Naive thymus-derived CD4-positive, alpha-beta T cell (primary cell): Measurements from ENCODE around the gene DTWD1. TPM values are rescaled to one million over a fixed set of nuclear protein-coding genes. Genes with fewer than 3 reads are reported as not detected.
"Not testable (repeated sequence)": the region's sequence is repeated elsewhere in the genome, so short reads cannot be mapped to it uniquely, and the experiment has no call there.

Experiments
- ATAC-seq: fragments of 150-1000 bp; cut with Tn5 transposase; 2 replicates; pipeline ENCODE4 v1.10.0; 2021; ENCODE audit warnings: mild to moderate bottlenecking, moderate library complexity
- CTCF ChIA-PET: fragments of 350-600 bp; sonication (Branson Sonifier 250); formaldehyde crosslinking; loops from one replicate; lab custom pipeline; 2021; ENCODE audit warnings: antibody characterized with exemption; lab: Charles Lee
- POLR2A ChIA-PET: fragments of 350-600 bp; sonication (Branson Sonifier 250); formaldehyde crosslinking; loops from one replicate; lab custom pipeline; 2021; ENCODE audit warnings: antibody characterized with exemption, inconsistent platforms; lab: Charles Lee
- DNase-seq, 9 donors: peaks; one replicate each; pipeline versions ENCODE4 v3.0.0 to v3.0.0-alpha.2; 2020 to 2022; ENCODE audit warnings: mixed read lengths in 1 of 9
- H3K27ac ChIP-seq: one replicate; pipeline ENCODE4 v1.7.0; 2013; ENCODE audit warnings: mild to moderate bottlenecking, low read depth, low read length, moderate library complexity
- H3K27me3 ChIP-seq, 2 donors: one replicate each; pipeline ENCODE4 v1.7.0; 2013; ENCODE audit warnings: low read length in 2 of 2, mild to moderate bottlenecking in 2 of 2, moderate library complexity in 2 of 2; ENCODE audit not compliant: control insufficient read depth in 2 of 2, insufficient read depth in 2 of 2
- H3K36me3 ChIP-seq, 3 experiments: 1 replicate in 2 of 3; 2 replicates in 1 of 3; pipeline ENCODE4 v1.7.0; 2013; ENCODE audit warnings: low read length in 3 of 3, mild to moderate bottlenecking in 3 of 3, moderate library complexity in 1 of 3; ENCODE audit not compliant: insufficient read depth in 3 of 3, control insufficient read depth in 2 of 3
- H3K4me1 ChIP-seq, 2 donors: one replicate each; pipeline ENCODE4 v1.7.0; 2013; ENCODE audit warnings: low read length in 2 of 2, mild to moderate bottlenecking in 2 of 2, moderate library complexity in 1 of 2; ENCODE audit not compliant: control insufficient read depth in 2 of 2, insufficient read depth in 2 of 2
- H3K4me3 ChIP-seq: 2 replicates; pipeline ENCODE4 v1.7.0; 2013; ENCODE audit warnings: mild to moderate bottlenecking, low read length
- H3K9me3 ChIP-seq, 3 experiments: 1 replicate in 2 of 3; 2 replicates in 1 of 3; pipeline ENCODE4 v1.7.0; 2013; ENCODE audit warnings: low read length in 3 of 3; ENCODE audit not compliant: control insufficient read depth in 2 of 3
- H3K27ac Mint-ChIP-seq, 9 donors: one replicate each; pipeline ENCODE4 v1.8.0; 2020 to 2022; ENCODE audit warnings: mixed read lengths in 9 of 9, mild to moderate bottlenecking in 8 of 9, moderate library complexity in 5 of 9, inconsistent platforms in 2 of 9
- H3K27me3 Mint-ChIP-seq, 5 donors: one replicate each; pipeline ENCODE4 v1.8.0; 2021 to 2022; ENCODE audit warnings: mixed read lengths in 5 of 5, mild to moderate bottlenecking in 1 of 5
- H3K36me3 Mint-ChIP-seq, 5 donors: one replicate each; pipeline ENCODE4 v1.8.0; 2020 to 2022; ENCODE audit warnings: mixed read lengths in 5 of 5, mild to moderate bottlenecking in 3 of 5, inconsistent platforms in 1 of 5
- H3K4me1 Mint-ChIP-seq, 7 donors: one replicate each; pipeline ENCODE4 v1.8.0; 2020 to 2022; ENCODE audit warnings: mixed read lengths in 7 of 7, mild to moderate bottlenecking in 3 of 7, inconsistent platforms in 1 of 7
- H3K4me3 Mint-ChIP-seq, 10 donors: one replicate each; pipeline ENCODE4 v1.8.0; 2020 to 2022; ENCODE audit warnings: mild to moderate bottlenecking in 10 of 10, mixed read lengths in 10 of 10, moderate library complexity in 6 of 10, inconsistent platforms in 2 of 10
- H3K9me3 Mint-ChIP-seq, 11 donors: one replicate each; pipeline ENCODE4 v1.8.0; 2020 to 2022; ENCODE audit warnings: mixed read lengths in 11 of 11, mild to moderate bottlenecking in 4 of 11, inconsistent platforms in 1 of 11, moderate library complexity in 1 of 11
- intact Hi-C, 2 donors: fragments of 100-400 bp; cut with micrococcal nuclease; formaldehyde crosslinking; loops; one replicate each; pipeline ENCODE4 v1.15.1; 2023
- polyA plus RNA-seq, 2 donors: library from polyadenylated mRNA; unstranded; fragments of 300-500 nt; fragmentation: Illumina TruSeq; gene quantifications; one replicate each; pipeline ENCODE4 v1.2.3, GENCODE V29; 2021
- total RNA-seq, 6 experiments: library from RNA in 5 of 6; stranded (reverse) in 5 of 6; gene quantifications; 1 replicate in 5 of 6; 2 replicates in 1 of 6; pipeline ENCODE4 v1.2.3 and lab custom pipeline; 2021 to 2026

The DTWD1 gene
- total RNA-seq = 10 to 100 TPM; 14.3 to 31.0 (median 20.1) TPM
- polyA plus RNA-seq = 10 to 100 TPM; 21.6 to 25.0 TPM
- total RNA-seq (lab: John Stamatoyannopoulos, UW) = 10.2 reads per million, percentile 36 among the genes with 10 or more reads in this experiment

GRCh38 chr15:49620658-49621368 lies at the start of gene DTWD1, which contains the start of gene FAM227B:
TSS of gene DTWD1 (plus strand) at chr15:49621048. CDS start at chr15:49625168, 4,120 bp downstream.
TSS of gene FAM227B (minus strand) at chr15:49620818. CDS start at chr15:49615171, 5,647 bp downstream.
- CTCF ChIA-PET = no interaction called here
- H3K36me3 ChIP-seq = peaks cover 0 to 5% (median 4%) of the 10 kb centered on the region in 3 experiments
- H3K27ac ChIP-seq = peak within 1 kb of the TSS; percentile 88
- no peaks in the 10 kb centered on the region for H3K27me3 ChIP-seq
- H3K4me3 ChIP-seq = peak within 1 kb of the TSS; percentile 78
- DNase-seq = peak; percentile 85 to 94 (median 93)
- peak; percentile 99 for ATAC-seq
- peak within 1 kb of the TSS; percentile 93 to 99 (median 98) for H3K27ac Mint-ChIP-seq
- peak within 1 kb of the TSS; percentile 85 to 99 (median 96) for H3K4me3 Mint-ChIP-seq
- POLR2A ChIA-PET = interaction anchor here (0.8 to 2.6 kb wide), 5 partner anchors 465 to 810 kb away, joined by 3 to 15 read pairs (median 4); partner anchors contain the start of genes CEP152, COPS2, EID1 and GABPB1
- peaks cover 0 to 4% (median 3%) of the 10 kb centered on the region in 3 experiments for H3K9me3 ChIP-seq
- H3K36me3 Mint-ChIP-seq = peaks cover 0 to 25% (median 24%) of the 10 kb centered on the region in 5 donors
- peaks cover 17% of the 10 kb centered on the region in 2 donors for H3K4me1 ChIP-seq
- H3K4me1 Mint-ChIP-seq = peaks cover 19 to 63% (median 48%) of the 10 kb centered on the region in 7 donors
- no peaks in the 10 kb centered on the region for H3K27me3 Mint-ChIP-seq
- peaks cover 0 to 19% (median 7%) of the 10 kb centered on the region in 11 donors for H3K9me3 Mint-ChIP-seq
- intact Hi-C loops = loop anchor here (1.0 to 10.0 kb wide), 27 partner anchors 386 to 1444 kb away; partner anchors contain the start of genes AP4E1 (in 2 of the 2), CEP152 (in 2 of the 2), COPS2 (in 2 of the 2) and EID1 (in 2 of the 2)

GRCh38 chr15:49573421-49573820 lies 47.4 kb upstream of the DTWD1 start:
- Histone ChIP-seq H3K9me3 (peaks cover 0 to 5% (median 0%) of the 10 kb centered on the region in 3 experiments), H3K27ac (no peak overlapping the region), H3K36me3 (peaks cover 0 to 7% (median 0%) of the 10 kb centered on the region in 3 experiments), H3K4me1 (no peaks in the 10 kb centered on the region), H3K4me3 (no peak overlapping the region), H3K27me3 (no peaks in the 10 kb centered on the region)
- ATAC-seq (no peak), DNase-seq (no peak)
- intact Hi-C loops = no loop called here
- Mint-ChIP-seq H3K36me3 (peaks cover 1 to 56% (median 47%) of the 10 kb centered on the region in 5 donors), H3K4me1 (peaks cover 0 to 13% (median 3%) of the 10 kb centered on the region in 7 donors), H3K27ac (no peak overlapping the region), H3K27me3 (no peaks in the 10 kb centered on the region), H3K4me3 (peak overlapping the region in 1 of 10 donors; percentile 36), H3K9me3 (peaks cover 6 to 64% (median 40%) of the 10 kb centered on the region in 11 donors)
- CTCF ChIA-PET = no interaction called here
- POLR2A ChIA-PET = no interaction called here

GRCh38 chr15:49589030-49589429 lies 31.8 kb upstream of the DTWD1 start:
- H3K27ac ChIP-seq = no peak overlapping the region
- H3K9me3 ChIP-seq = no peaks in the 10 kb centered on the region
- POLR2A ChIA-PET = no interaction called here
- Mint-ChIP-seq H3K27me3 (no peaks in the 10 kb centered on the region), H3K4me1 (peaks cover 0 to 17% (median 5%) of the 10 kb centered on the region in 7 donors), H3K36me3 (peaks cover 0 to 36% (median 25%) of the 10 kb centered on the region in 5 donors), H3K9me3 (peaks cover 1 to 25% (median 14%) of the 10 kb centered on the region in 11 donors), H3K4me3 (peak overlapping the region in 1 of 10 donors; percentile 33), H3K27ac (peak overlapping the region in 3 of 9 donors; percentile 33 to 81 (median 54))
- no peaks in the 10 kb centered on the region for H3K27me3 ChIP-seq
- H3K4me3 ChIP-seq = no peak overlapping the region
- intact Hi-C loops = no loop called here
- no peak for ATAC-seq
- CTCF ChIA-PET = no interaction called here
- no peaks in the 10 kb centered on the region for H3K36me3 ChIP-seq
- DNase-seq = no peak
- no peaks in the 10 kb centered on the region for H3K4me1 ChIP-seq

- CTCF ChIA-PET, H3K27me3 Mint-ChIP-seq, H3K4me3 ChIP-seq, H3K27me3 ChIP-seq, H3K27ac ChIP-seq, H3K4me3 Mint-ChIP-seq, POLR2A ChIA-PET, H3K9me3 ChIP-seq, H3K4me1 ChIP-seq, H3K27ac Mint-ChIP-seq, DNase-seq, ATAC-seq, intact Hi-C loops, H3K36me3 ChIP-seq: not testable (repeated sequence)
- Mint-ChIP-seq H3K36me3 (peaks cover 0 to 47% (median 30%) of the 10 kb centered on the region in 5 donors), H3K9me3 (peaks cover 10 to 43% (median 22%) of the 10 kb centered on the region in 11 donors), H3K4me1 (peaks cover 0 to 17% (median 5%) of the 10 kb centered on the region in 7 donors)
Measured at GRCh38 chr15:49592829-49593316, 28.0 kb upstream of the DTWD1 start.

GRCh38 chr15:49604625-49605409 lies 16.0 kb upstream of the DTWD1 start:
- DNase-seq = no peak
- no peaks in the 10 kb centered on the region for H3K27me3 Mint-ChIP-seq
- H3K36me3 Mint-ChIP-seq = peaks cover 9 to 70% (median 64%) of the 10 kb centered on the region in 5 donors
- Histone ChIP-seq H3K4me1 (no peaks in the 10 kb centered on the region), H3K4me3 (no peak overlapping the region), H3K9me3 (peaks cover 0 to 23% (median 0%) of the 10 kb centered on the region in 3 experiments), H3K36me3 (peaks cover 0 to 5% (median 0%) of the 10 kb centered on the region in 3 experiments), H3K27ac (no peak overlapping the region), H3K27me3 (no peaks in the 10 kb centered on the region)
- POLR2A ChIA-PET = no interaction called here
- no peak for ATAC-seq
- H3K4me1 Mint-ChIP-seq = no peaks in the 10 kb centered on the region
- no peak overlapping the region for H3K4me3 Mint-ChIP-seq
- no peak overlapping the region for H3K27ac Mint-ChIP-seq
- H3K9me3 Mint-ChIP-seq = peaks cover 12 to 61% (median 33%) of the 10 kb centered on the region in 11 donors
- intact Hi-C loops = no loop called here
- CTCF ChIA-PET = no interaction called here

GRCh38 chr15:49605588-49605987 lies 15.3 kb upstream of the DTWD1 start:
- H3K36me3 ChIP-seq = peaks cover 0 to 5% (median 0%) of the 10 kb centered on the region in 3 experiments
- ATAC-seq (no peak), DNase-seq (no peak)
- H3K4me1 ChIP-seq = no peaks in the 10 kb centered on the region
- no peak overlapping the region for H3K27ac ChIP-seq
- Mint-ChIP-seq H3K4me1 (no peaks in the 10 kb centered on the region), H3K4me3 (no peak overlapping the region), H3K36me3 (peaks cover 9 to 68% (median 62%) of the 10 kb centered on the region in 5 donors), H3K9me3 (peaks cover 12 to 53% (median 31%) of the 10 kb centered on the region in 11 donors), H3K27ac (no peak overlapping the region), H3K27me3 (no peaks in the 10 kb centered on the region)
- intact Hi-C loops = no loop called here
- CTCF ChIA-PET = no interaction called here
- POLR2A ChIA-PET = no interaction called here
- H3K27me3 ChIP-seq = no peaks in the 10 kb centered on the region
- H3K9me3 ChIP-seq = peaks cover 0 to 17% (median 0%) of the 10 kb centered on the region in 3 experiments
- no peak overlapping the region for H3K4me3 ChIP-seq
